PC-9 (cell line): ENCODE data around the gene ZIC4.

ENCODE experiments used
- EZH2 ChIP-seq: fragments of 200-600 bp; sonication (generic); IDR thresholded peaks from 2 replicates; pipeline ENCODE4 v1.8.0; 2017; ENCODE audit warnings: antibody characterized with exemption, low read depth
- TF ChIP-seq, protein P1 (sequence below): fragments of 200-600 bp; sonication (generic); conservative IDR thresholded peaks from 2 replicates; pipeline ENCODE4 v1.6.1; 2017; ENCODE audit warnings: mixed run types, antibody characterized with exemption, mild to moderate bottlenecking, moderate library complexity

DNA sequence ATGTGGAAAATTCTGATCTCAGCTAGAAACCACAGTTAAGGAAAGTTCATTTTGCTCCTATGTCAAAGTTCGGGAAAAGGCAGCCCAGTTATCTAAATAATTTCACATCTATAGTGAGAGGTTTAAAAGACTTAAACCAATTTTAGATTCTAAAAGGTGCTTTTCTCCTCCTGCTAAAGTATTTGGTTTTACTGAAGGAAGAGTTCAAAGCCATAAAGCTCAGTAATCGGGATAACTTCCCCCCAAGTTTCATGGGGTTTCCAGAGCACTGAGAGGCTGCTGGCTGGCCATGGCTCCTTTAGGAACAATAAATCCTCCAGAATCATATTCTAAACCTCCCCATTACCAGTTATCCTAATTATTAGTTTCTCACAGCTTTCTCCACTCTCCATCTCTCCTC is 38.2 kb downstream of the ZIC4 start:
- TF ChIP-seq, protein P1, sequence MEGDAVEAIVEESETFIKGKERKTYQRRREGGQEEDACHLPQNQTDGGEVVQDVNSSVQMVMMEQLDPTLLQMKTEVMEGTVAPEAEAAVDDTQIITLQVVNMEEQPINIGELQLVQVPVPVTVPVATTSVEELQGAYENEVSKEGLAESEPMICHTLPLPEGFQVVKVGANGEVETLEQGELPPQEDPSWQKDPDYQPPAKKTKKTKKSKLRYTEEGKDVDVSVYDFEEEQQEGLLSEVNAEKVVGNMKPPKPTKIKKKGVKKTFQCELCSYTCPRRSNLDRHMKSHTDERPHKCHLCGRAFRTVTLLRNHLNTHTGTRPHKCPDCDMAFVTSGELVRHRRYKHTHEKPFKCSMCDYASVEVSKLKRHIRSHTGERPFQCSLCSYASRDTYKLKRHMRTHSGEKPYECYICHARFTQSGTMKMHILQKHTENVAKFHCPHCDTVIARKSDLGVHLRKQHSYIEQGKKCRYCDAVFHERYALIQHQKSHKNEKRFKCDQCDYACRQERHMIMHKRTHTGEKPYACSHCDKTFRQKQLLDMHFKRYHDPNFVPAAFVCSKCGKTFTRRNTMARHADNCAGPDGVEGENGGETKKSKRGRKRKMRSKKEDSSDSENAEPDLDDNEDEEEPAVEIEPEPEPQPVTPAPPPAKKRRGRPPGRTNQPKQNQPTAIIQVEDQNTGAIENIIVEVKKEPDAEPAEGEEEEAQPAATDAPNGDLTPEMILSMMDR = no peak
- no peak for TF ChIP-seq EZH2
